Measurements from ENCODE around the gene COA3.

The COA3 gene

GRCh38 chr17:42783062-42783790, 15.3 kb downstream of the COA3 start:
- no peak for DNase-seq (ENCODE audit: low read depth)
- H3K4me3 ChIP-seq (ENCODE audit: low read depth, low read length): no peak overlapping the region

GRCh38 chr17:42782166-42783061, 16.1 kb downstream of the COA3 start:
- no peak for DNase-seq (ENCODE audit: low read depth)
- no peak overlapping the region for H3K4me3 ChIP-seq (ENCODE audit: low read depth, low read length)
- TF ChIP-seq CTCF (IDR thresholded peaks at IDR 0.05; ENCODE audit: low read depth, low read length) (no peak), MYC (IDR thresholded peaks at IDR 0.05; ENCODE audit: low read depth, low read length) (no peak)

More at GRCh38 chr17:42783062-42783790, 15.3 kb downstream of the COA3 start:
- TF ChIP-seq CTCF (IDR thresholded peaks at IDR 0.05; ENCODE audit: low read depth, low read length): no peak
- no peak for TF ChIP-seq MYC (IDR thresholded peaks at IDR 0.05; ENCODE audit: low read depth, low read length)
- TF ChIP-seq MAX (IDR thresholded peaks at IDR 0.05; ENCODE audit: low read depth, low read length): no peak
- no peak for TF ChIP-seq POLR2A (IDR thresholded peaks at IDR 0.05; ENCODE audit: extremely low read depth, insufficient read length)

GRCh38 chr17:42781639-42782165, 16.8 kb downstream of the COA3 start:
- TF ChIP-seq MAX (IDR thresholded peaks at IDR 0.05; ENCODE audit: low read depth, low read length) (no peak), MYC (IDR thresholded peaks at IDR 0.05; ENCODE audit: low read depth, low read length) (no peak), POLR2A (IDR thresholded peaks at IDR 0.05; ENCODE audit: extremely low read depth, insufficient read length) (no peak), CTCF (IDR thresholded peaks at IDR 0.05; ENCODE audit: low read depth, low read length) (no peak)
- no peak for DNase-seq (ENCODE audit: low read depth)

GRCh38 chr17:42780851-42781638, 17.5 kb downstream of the COA3 start:
- DNase-seq (ENCODE audit: low read depth): no peak
- no peak for TF ChIP-seq MYC (IDR thresholded peaks at IDR 0.05; ENCODE audit: low read depth, low read length)
- no peak for TF ChIP-seq POLR2A (IDR thresholded peaks at IDR 0.05; ENCODE audit: extremely low read depth, insufficient read length)
- TF ChIP-seq CTCF (IDR thresholded peaks at IDR 0.05; ENCODE audit: low read depth, low read length): no peak
- no peak for TF ChIP-seq MAX (IDR thresholded peaks at IDR 0.05; ENCODE audit: low read depth, low read length)
- no peak overlapping the region for H3K4me3 ChIP-seq (ENCODE audit: low read depth, low read length)

More at GRCh38 chr17:42781639-42782165, 16.8 kb downstream of the COA3 start:
- no peak overlapping the region for H3K4me3 ChIP-seq (ENCODE audit: low read depth, low read length)

GRCh38 chr17:42779936-42780850, 18.3 kb downstream of the COA3 start, which contains the start of gene WNK4:
WNK4 (plus strand) TSS chr17:42780610; CDS start chr17:42780699, 89 bp downstream.
- H3K4me3 ChIP-seq (ENCODE audit: low read depth, low read length): no peak within 1 kb of the TSS
- TF ChIP-seq MAX (IDR thresholded peaks at IDR 0.05; ENCODE audit: low read depth, low read length) (no peak), POLR2A (IDR thresholded peaks at IDR 0.05; ENCODE audit: extremely low read depth, insufficient read length) (no peak), MYC (IDR thresholded peaks at IDR 0.05; ENCODE audit: low read depth, low read length) (no peak), CTCF (IDR thresholded peaks at IDR 0.05; ENCODE audit: low read depth, low read length) (no peak)
- DNase-seq (ENCODE audit: low read depth): no peak

All from NB4 (cell line).